Measurements from ENCODE around the gene AATF. TPM values are rescaled to one million over a fixed set of nuclear protein-coding genes. Genes with fewer than 3 reads are reported as not detected.
A peak's percentile ranks its signal among the peaks of the same experiment; 100 is the strongest.

Gene AATF
- total RNA-seq, 1 experiment from 2014 or later: 153 TPM

DNA sequence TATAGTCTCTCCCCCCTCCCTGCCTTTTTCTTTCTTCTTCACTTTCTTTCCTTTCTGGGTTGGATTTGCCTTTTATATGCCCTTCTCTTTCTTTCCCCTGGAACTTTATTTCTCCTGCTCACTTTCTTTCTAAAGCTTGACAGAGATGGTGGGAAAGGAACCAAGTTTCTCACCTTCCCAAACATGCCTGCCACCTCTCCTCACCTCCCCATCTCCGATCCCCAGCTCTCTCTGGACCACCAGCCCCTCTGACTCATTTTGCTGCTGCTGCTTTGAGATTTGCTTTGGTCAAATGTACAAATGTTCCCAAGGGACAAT is 18.2 kb upstream of the AATF start:
- DNase-seq (ENCODE audit: low read depth): no peak

DNA sequence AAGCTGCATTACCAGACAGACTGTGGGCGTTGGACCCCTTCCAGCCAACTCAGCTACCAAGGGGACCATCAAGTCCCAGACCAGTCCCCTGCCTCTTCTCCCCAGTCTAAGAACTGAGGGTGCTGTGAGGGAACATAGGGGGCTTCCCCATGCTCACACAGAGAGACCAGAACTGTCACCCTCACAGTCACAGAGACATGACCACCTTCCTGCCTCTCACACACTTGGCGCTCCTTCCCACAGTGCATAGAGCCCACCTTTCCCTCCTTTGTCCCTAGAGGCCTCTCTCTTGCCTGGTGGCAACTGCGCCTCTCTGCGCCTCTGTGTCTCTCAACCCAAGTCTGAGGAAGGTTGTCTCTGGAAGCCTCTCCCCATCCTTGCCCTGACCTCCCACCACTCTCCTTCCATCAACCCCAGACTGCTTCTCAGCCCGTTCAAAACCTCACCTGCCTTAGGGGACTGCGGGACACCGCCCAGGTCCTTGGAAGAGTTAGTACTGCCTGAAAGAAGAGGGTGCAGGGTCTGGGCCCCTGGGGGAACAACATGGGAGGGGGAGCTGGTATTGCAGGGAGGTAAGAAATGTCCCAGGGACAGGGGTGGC is 17.6 kb upstream of the AATF start:
- DNase-seq (ENCODE audit: low read depth): no peak

DNA sequence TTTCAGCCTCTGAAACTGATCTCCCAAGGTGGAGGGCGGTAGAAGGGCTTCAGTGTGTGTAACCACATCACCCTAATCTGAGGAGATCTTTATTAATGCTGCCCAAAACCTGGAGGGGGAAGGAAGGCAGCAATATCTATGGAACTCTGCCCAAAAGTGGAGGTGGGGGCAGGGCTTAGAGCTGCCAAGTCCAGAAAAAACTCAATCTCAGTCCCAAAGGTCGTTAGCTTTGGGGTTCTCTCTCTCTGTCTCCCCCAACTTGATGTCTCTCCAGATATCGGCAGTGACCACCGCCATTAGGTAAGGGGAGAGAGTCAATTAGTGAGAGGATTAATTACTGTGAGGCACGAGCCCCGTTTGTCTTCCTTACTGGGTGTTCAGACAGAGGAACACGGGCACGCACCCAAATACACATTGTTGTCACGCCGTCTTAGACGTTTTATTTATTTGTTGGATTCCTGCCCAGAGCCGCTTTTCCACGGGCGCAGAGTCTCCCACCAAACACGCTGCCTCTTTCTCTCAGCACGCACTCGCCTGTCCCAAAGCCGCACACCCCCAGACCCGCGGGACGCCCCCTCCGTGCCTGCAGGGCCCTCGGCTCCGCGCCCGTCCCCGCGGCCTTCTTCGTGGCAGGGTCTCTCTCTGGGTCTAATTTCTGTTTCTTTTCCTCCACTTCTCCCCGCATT is 16.9 kb upstream of the AATF start:
- DNase-seq (ENCODE audit: low read depth): no peak

DNA sequence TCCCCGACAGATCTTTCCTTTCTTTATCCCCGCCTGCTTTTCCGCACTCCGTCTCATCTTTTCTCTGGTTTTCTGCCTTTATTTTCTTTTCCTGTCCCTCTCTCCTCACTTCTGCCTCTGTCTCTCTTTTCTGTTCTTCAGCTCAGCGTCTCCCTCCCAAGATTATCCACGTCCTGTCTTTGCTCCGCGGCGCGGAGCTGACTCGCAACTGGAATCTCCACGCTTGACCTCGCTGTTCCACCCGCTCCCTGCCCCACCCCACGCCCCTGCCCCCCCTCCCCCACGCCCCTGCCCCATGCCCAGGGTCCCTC is 16.4 kb upstream of the AATF start:
- no peak for DNase-seq (ENCODE audit: low read depth)

DNA sequence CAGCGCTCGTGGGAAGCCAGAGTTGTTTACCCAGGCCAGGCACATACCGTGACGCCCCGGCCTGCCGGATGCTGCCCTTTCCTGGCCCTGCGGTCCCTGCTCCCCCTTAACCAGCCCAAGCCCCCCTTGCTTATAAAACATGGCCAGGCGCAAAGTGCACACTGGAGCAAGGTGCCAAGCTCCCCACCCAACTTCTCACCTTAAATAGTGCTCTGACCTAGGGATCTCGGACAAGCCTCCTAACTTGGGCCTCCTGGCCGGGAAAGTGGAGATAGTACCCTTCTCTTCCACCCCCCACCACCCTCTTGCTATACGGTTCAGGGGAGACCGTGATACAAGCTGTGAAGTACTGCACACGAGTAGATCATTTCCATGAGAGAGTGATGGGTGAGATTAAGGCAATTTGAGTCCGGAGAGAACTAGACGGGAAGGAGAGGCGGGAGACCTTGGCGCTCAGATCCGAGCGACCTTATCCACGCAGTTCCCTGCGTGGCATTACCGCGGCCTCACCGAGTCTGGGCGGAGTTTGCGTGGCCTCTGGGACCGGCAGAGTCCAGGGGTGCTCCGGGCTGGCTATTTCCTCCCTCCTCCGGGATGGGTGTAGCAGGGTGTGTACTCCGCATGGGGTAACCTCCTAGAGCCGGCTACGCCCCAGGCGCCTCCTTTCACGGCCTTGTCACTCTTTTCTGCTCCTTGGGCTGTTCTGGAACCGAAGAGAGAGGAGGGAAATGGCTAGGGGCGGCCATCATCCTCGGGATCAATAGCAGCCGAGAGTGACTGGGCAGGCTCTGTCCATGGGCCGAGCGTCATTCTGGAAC is 15.9 kb upstream of the AATF start:
- no peak for DNase-seq (ENCODE audit: low read depth)

DNA sequence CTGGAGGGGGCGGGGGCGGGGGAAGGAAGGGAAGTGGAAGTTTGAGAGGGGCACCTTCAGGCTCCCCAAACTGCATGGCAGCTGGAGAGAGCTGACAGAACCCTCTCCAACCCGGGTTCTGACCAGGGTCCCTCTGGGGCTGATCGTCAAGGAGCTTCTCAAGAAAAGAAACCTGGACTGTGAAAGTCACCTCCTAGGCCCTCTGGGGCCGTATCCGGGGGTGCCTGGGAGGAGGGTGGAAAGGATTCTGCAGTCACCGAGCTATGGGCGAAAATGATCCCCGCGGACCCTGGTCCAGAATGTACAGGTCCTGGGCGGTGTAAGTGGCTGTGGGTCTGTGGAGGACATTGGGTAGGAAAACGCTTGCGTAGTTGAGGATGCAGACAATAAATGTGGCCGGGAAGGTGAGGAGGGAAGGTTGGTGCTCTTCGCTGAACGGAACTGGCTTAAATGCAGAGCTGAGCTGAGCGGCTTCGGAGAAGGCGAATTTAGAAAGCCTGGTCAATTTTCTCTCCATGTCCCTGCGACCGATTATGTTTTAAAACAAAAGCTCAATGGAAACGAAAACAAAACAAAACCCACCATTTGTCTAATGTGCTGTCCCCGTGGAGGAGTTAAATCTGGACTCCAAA is 15.1 kb upstream of the AATF start:
- DNase-seq (ENCODE audit: low read depth): no peak

DNA sequence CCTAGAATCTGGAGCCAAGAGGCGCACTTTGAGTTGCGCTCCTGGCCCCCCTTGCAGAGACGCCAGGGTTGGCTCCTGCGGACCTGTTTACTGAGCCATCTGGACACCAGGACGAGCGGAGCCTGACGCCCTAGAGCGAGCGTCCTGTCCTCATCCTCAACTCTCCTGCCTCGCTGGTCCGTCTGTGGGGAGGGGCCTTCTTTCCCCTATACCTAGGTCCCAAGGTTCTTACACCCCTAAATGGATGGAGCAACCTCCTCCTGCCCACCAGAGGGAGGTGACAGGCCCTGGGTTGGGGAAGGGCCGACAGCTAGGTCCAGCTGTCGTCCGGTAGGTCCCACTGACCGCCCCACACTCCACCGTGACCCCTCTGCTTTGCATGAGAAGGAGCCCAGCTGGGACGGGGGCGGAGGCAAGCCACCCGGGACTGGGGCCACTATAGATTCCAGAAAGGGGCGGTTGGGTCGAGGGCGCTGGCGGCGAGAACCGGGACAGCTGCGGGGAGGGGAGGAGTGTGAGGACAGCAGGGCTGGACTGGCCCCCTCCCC is 14.5 kb upstream of the AATF start:
- no peak for DNase-seq (ENCODE audit: low read depth)

DNA sequence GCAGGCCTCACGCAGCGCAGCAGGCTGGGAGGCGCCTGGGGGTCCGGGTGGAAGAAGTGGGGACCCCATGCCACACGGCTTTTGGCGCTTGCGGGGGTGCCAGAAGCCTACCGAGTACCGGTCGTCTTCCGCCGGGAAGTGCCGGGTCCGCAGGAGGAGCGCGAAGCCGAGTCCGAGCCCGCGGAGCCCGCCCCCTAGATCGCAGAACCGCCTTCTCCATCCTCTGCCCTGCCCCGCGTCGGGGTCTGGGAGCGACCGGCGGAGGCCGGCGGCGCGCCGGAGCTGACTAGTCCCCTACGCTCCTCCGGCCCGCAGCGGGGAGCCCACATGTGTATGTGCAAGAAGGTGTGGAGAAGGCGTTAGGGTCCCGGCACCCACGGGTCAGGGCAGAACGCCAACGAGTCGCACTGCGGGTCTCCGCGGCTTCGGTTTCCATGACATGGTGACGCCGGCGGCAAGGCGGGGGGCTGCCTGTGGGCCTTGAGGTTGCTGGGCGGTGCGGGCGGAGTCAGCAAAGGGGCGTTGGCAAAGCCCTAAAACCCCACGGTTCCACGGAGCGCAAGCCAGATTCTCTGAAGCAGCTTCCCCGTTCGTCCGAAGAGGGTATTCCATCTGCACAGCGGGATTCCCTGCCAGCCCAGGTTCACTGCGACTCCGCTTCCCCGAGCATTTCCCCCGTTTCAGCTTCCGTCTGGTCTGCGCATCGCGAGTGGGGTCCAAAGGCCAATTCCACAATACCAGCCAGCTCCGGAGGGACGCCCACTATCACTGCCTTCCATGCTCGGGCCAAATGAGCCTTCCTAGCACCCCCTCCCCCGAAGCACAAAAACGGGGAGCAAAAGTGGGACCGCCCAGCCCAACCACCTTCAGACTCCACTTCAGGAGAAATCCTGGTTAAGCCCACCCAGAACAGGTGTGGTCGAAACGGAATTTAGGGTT is 13.8 kb upstream of the AATF start:
- DNase-seq (ENCODE audit: low read depth): peak; percentile 41

DNA sequence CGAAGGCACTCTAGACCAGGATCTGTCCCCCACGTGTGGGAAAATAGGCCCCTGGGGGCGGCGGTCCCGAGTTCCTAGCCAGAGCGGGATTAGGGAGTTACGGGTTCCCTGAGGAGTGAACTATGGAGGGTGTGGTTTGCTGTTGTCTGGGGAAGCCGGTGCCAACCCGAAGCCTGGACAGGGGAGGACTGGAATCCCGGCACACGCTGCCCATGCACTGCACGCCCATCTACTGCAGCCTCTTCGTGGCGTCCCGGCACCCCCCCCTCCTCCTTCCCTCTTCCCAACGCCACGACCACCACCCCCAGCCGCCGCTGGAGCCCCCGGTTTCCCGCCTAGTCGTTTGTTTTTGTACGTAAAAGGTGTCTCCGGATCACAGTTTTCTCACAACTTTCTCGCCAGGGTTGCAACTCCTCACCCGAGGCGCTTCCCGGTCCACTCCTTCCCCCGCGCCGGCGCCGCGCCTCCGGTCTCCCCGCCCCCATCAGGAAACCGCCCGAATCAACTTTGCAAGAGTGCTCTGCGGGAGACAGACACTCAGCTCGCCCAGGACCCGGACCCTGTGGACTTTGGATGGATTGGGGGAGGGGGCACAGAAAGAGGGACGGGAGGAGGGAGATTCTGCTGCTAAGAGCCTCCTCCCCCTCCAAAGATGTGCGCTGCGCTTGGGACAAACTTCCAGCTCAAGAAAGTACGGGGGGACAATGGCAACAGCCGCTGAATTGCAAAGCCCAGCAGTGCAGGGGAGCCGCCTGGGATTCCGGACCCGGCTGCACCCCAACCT is 12.9 kb upstream of the AATF start:
- peak; percentile 68 for DNase-seq (ENCODE audit: low read depth)

DNA sequence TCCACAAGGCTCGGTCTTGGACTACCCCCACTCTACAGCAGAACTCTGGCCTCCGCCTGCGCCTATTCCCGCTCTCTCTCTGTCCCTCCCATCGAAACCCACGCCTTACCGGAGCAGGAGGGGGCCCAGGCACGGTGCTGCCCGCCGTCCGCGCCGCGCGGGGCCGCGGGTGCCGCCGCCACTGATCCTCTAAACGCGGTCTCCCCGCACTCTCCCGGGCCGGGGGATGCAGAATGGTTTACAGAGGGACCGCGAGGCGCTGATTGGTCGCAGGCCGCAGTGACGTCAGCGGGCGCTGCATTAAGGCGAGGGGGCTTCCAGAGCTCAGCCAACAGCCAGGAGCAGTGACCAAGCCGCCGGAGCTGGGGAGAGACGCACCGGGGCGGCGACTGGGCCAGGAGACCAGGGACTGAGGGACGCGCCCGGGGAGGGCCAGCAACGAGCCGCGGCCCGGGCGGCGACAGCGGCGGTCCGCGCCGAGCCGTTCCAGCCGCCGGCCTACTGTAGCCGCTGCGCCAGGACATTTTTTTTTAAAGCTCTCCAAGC is 12.2 kb upstream of the AATF start:
- peak; percentile 67 for DNase-seq (ENCODE audit: low read depth)

DNA sequence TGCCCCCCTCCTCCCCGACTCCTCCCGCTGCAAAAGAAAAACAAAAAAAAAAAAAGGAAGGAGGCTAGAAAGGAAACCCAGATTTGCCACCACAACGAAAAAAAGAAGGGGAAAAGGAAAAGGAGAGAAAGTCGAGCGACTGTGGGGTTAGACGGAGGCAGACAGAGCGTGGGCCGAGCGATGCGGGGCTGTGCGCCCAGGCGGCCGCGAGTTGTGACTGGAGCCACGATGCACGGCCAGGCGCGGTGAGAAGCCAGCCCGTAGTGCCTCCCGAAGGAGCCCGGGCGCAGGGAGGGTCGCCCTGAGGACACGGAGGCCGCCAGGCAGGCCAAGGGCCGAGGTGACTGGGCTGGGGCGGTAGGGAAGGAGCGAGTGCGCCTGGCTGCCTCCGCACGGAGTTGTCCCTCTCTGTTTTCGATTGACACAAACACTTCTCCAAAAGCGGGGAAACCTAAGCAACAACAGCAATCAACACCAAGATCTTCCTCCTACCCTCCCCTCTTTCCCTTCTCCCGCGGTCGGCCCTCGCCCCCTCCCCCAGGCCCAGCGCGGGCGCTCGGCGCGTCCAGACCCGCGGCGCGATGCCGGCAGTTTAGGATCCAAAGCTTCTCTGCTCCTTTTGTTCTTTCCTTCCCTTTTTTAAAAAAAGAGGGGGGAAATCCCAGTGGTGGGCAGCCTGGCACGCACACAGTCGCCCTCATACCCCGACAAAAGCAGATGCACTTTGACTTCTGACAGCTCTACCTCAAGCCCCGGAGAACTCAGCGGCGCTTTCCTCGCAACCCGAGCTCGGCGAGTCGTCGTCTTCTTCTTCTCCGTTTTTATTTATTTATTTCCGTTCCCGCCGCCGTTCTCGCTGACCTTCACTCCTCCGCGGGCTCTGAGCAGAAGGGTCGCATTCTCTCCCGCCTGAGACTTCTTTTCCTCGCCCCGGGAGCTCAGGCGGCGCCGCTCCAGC is 11.5 kb upstream of the AATF start, which contains the start of gene LHX1:
Gene LHX1 (plus strand): TSS at position 475 of the 958 bp plus-strand sequence. CDS start 723 bp downstream, outside the sequence.
- DNase-seq (ENCODE audit: low read depth): no peak

DNA sequence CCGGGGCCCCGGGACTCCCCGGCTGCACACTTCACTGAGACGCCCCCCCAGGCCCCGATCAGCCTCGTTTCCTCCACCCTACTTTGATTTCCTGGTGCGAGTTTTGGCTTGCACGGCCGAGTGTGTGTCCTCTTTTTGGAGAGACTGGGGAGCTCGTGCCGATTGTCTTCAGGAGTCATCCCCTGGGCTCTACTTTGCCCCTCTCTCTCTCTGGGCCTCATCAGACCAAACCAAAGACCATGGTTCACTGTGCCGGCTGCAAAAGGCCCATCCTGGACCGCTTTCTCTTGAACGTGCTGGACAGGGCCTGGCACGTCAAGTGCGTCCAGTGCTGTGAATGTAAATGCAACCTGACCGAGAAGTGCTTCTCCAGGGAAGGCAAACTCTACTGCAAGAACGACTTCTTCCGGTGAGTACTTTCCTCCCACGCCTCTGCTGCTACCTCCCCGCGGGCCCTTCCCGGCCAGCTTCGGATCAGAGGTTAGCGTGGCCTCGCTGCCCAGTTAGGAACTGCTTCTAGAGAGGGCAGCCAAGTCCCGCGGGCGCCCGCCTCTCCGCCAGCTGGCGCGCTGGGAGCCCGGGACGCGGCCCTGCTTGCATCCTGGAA is 10.7 kb upstream of the AATF start:
- DNase-seq (ENCODE audit: low read depth): no peak

DNA sequence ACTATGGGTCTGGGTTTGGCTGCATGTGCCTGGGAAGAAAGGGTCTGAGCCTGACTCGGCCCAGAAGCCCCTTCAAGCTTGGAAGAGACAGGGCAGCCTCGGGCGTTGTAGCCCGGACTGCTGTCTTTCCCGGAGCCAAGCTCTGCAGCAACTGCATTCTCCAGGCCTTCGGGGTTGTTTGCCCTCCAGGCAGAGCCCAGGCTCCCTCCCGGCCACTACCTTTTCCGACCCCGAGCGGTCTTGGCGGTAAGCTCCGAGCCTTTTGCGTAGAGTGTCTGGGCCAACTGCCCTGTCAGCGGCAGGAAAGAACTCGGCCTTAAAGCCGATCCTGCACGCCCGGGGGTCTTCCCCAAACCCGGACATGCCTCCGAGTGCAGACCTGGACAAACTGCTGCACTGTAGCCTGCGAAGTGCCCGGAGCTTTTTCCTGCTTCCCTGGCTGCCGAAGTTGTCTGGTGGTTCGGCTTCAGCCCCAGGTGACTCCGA is 10.1 kb upstream of the AATF start:
- no peak for DNase-seq (ENCODE audit: low read depth)

DNA sequence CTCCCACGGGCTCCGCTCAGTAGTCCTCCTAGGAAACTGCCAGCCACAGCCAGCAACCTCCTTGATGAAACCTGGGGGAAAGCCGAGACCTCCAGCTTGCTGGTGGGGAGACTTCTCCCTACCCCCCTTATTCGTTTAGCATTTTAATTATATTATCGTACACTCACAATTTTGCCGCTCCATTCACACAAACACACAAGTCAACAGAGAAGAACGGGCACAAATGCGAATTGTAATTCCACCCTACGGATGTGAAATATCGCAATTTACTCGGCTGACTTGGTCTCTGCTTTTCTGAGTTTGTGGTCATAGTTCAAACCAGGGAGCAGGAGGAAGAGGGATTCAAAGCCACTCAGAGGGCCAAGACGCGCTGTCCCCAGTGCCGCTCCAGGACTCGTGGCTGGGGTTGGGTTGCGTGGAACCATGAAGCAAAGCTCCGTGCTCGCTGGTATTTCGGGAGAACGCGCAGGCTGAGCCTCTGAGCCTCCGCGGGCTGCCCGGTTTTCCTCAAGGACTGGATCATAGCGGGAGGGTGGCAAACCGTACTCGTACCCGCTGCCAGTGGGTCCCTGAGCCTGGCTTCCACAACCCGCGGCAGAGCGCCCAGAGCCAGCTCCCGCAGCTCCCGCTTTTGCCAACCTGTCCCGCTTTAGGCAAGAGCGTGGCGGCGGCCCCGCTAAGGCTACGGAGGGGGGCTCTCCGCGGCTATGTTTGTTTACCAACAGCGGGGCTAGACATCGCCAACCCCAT is 9.5 kb upstream of the AATF start:
- DNase-seq (ENCODE audit: low read depth): no peak

DNA sequence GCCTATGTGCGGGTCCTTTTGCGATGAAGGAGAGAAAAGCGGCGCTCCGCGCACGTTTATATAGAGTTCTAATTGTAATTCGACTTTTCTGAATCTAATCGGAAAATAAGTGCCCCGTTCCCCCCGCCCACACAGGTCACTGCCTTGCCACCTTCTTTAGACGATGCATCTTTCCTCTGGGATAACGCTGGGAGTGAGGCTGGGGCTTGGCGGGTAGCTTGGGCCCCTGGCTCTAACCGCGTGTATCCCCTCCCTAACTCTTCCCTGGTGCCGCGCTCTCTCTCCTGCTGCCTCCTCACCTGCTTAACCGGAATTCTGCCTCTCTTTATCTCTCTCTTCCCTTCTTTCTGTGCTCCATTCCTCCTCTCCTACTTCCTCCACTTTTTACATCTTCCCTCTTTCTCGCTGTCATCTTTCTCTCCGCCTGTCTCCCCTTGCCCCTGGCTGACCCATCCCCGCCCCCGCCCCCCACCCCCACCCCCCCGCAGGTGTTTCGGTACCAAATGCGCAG is 8.9 kb upstream of the AATF start:
- no peak for DNase-seq (ENCODE audit: low read depth)

DNA sequence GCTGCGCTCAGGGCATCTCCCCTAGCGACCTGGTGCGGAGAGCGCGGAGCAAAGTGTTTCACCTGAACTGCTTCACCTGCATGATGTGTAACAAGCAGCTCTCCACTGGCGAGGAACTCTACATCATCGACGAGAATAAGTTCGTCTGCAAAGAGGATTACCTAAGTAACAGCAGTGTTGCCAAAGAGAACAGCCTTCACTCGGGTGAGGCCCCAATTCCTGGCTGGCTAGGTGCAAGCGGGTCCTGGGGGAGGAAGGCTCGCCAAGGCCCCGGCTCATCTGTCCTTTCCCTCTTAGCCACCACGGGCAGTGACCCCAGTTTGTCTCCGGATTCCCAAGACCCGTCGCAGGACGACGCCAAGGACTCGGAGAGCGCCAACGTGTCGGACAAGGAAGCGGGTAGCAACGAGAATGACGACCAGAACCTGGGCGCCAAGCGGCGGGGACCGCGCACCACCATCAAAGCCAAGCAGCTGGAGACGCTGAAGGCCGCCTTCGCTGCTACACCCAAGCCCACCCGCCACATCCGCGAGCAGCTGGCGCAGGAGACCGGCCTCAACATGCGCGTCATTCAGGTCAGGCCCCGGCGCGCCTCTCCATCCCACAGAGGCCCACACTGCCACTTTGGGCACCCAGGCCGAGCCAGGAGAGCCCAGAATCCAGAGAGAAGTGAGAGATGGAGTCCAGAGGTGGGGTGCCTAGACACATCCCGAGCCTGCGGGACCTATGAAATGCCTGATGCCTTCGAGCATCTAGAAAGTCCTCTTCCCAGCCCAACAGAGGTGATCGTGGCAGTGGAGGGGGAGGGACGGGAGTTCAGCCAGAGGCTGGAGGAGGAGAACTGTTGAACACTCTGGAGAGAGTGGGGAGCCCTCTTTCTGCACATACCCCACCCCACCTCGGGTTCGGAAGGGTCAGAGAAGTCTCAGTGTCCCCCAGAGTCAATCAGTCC is 8.2 kb upstream of the AATF start:
- DNase-seq (ENCODE audit: low read depth): no peak

All from HT1080 (cell line).